GM20000 (cell line): ENCODE data around the gene COPS7B.

ENCODE experiments used
- DNase-seq: peaks from one replicate; pipeline ENCODE4 v3.0.0; 2012; ENCODE audit warnings: low spot score
- TF ChIP-seq, protein P1 (sequence below): IDR thresholded peaks from 2 replicates; pipeline ENCODE4 v1.5.1; 2012; ENCODE audit warnings: mild to moderate bottlenecking, control low read depth; ENCODE audit errors: extremely low read depth, missing control alignments

The COPS7B gene

DNA sequence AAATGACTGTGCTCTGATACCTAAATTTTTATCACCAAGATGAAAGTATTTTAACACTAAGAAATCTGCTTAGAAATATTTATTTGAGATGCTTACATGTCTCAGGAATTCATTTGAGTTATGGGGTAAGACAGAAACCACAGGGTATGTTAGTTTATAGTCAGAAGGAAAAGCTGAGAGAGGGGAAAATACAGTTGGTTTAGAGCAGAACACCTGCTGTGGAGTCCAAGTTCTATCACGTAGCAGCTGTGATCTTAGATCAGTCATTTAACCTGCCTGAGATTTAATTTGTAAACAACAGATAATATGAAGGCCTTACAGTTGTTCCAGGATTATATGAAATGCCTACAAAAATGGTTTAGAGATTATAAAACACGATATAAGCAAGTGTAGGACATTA is 34.2 kb upstream of the COPS7B start:
- TF ChIP-seq, protein P1, sequence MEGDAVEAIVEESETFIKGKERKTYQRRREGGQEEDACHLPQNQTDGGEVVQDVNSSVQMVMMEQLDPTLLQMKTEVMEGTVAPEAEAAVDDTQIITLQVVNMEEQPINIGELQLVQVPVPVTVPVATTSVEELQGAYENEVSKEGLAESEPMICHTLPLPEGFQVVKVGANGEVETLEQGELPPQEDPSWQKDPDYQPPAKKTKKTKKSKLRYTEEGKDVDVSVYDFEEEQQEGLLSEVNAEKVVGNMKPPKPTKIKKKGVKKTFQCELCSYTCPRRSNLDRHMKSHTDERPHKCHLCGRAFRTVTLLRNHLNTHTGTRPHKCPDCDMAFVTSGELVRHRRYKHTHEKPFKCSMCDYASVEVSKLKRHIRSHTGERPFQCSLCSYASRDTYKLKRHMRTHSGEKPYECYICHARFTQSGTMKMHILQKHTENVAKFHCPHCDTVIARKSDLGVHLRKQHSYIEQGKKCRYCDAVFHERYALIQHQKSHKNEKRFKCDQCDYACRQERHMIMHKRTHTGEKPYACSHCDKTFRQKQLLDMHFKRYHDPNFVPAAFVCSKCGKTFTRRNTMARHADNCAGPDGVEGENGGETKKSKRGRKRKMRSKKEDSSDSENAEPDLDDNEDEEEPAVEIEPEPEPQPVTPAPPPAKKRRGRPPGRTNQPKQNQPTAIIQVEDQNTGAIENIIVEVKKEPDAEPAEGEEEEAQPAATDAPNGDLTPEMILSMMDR, result no peak
- no peak for DNase-seq

DNA sequence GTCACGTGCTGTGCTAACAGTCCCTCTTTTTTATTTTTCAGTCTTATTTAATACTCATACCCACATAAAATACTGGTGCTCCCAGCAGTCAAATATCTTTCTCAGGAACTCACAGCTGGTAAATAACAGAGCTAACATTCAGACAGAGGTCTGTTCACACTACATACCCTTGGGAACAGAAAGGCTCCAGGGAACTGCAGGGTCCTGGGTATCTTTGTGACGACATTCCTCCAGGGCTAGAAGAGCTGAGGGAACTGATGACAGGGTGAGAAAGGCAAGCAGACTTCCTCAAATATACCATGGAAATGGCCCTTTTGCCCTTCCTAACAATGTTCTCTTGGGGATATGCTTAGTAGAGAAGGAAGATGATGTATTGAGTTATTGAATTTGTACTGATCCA is 24.5 kb upstream of the COPS7B start:
- DNase-seq, result no peak
- TF ChIP-seq, protein P1, result no peak

DNA sequence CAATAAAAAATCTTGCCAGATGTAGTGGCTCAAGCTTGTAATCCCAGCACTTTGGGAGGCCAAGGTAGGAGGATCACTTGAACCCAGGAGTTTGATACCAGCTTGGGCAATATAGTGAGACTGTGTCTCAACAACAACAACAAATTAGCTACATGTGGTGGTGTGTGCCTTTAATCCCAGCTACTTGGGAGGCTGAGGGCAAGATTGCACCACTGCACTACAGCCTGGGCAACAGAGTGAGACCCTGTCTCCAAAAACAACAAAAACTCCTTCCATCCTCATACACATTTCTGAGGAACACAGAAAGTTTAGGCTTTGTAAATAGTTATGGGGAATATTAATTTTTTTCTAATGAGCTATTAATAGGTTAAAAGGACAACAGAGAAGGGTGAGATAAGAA is 22.1 kb upstream of the COPS7B start:
- TF ChIP-seq, protein P1, result no peak
- DNase-seq, result no peak

DNA sequence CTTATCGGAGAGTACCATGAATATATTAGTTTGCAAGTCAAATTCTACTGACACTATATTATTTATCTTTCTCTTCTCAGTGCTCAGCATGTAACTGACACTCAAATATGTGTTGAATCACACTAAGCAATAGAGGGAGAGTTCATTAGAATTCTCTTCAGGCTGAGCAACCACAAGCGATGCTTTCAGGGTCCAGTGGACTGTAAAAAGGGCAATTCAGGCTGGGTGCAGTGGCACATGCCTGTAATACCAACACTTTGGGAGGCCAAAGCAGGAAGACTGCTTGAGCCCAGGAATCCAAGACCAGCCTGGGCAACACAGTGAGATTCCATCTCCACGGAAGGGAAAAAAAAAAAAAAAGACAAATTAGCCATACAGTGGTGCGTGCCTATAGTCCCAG is 21.5 kb upstream of the COPS7B start:
- TF ChIP-seq, protein P1, result no peak
- no peak for DNase-seq

DNA sequence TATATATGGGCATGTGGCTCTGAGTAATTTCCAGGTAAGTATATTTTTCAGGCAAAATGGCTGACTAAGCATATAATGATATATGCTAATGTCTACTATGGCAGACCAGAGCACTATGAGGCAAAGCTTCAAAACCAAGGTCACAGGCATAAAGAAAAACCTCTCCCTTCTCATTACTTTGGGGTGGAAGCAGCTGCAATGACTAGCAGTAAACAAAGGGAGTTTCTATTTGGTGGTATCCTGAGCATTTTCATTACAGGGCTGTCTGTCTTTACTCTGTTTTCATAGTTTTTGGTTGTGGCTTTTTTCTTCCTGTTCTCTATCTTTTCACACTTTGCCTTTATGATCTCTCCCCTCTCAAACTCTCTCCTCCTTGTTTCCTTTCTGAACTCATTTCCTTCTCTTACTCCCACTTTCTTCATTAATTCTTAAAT is 20.7 kb upstream of the COPS7B start:
- DNase-seq, result peak; percentile 29
- TF ChIP-seq, protein P1, result no peak

DNA sequence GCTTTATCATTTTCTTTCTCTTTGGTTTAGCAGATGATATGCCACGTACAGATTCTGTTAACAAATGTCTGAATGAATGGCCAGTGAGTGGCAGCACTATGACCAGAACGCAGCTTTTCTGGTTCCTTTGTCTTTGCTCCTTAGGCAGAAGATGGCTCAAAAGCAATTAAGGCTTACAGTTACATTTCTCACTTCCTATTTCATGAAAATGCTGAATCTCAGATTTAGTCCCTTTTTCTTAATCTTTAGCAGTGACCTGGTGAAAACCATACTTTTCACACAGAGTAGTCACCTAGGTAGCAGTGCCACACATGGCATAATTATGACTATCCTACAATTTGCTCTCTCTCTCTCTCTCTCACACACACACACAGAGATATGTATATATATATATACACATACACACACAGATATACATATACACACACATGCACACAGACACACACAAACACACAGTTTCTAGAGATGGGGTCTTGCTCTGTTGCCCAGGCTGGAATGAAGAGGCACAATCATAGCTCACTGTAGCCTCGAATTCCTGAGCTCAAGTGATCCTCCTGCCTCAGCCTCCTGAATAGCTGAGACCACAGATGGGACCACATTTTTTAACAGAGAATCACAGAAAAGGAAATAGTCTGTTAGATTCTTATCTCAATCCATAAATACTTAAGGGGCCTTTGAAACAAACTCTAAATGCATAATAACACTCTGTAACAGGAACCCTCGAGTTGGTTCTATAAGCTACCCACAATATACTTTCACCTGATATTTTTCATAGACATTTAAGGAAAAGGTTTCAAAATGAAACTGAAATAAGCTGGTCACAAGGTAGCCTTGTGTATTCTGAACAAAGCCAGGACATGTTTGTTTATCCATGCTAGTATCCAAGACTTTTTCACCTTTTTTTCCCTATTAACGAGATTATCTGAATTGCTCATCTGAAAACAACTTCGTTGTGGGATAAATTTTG is 16.8 kb upstream of the COPS7B start:
- TF ChIP-seq, protein P1, result no peak
- peak; percentile 53 for DNase-seq

DNA sequence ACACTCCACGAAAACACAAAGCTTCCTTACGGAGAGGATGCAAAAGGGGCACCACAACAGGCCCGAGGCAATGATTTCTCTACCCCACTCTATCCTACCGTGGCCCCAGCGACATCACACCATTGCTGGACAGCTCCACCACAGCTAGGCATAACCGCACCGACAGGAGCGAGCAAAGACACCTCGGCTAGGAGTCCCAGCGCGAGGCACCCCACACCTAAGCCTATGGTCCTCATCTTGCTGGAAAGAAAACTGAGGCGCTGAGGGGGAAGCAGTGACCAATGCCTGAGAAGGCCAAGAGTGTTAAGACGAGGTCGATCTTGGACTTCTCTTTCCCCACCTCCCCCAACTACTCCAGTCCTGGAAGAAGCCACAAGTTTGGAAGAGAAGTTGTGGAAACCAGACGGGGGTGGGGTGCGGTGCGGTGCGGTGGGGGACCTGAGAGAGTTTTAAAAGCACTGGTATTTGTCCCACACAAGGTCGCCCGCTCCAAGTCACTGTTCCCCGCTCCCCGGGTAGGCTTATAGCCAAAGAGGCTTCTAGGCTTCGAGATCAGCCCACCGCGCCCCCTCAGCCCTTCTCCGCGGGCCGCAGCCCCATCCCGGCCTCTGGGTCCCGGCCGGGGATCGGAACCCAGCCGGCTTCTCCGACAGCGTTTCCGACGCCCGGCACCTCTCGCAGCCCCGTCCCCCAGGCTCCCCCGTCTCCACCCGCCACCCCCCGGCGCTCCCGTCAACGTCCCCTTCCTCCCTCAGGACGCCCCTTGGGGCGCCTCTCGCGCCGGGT is 5.9 kb upstream of the COPS7B start:
- TF ChIP-seq, protein P1, result no peak
- peak; percentile 24 for DNase-seq
